Left colon (tissue), 2 donors: ENCODE data around the gene MGAT5. TPM values are rescaled to one million over a fixed set of nuclear protein-coding genes. Genes with fewer than 3 reads are reported as not detected.
"Not testable (repeated sequence)": the region's sequence is repeated elsewhere in the genome, so short reads cannot be mapped to it uniquely, and the experiment has no call there.

Experiments used
- ATAC-seq: fragments of 200-7000 bp; cut with Tn5 transposase; one replicate; pipeline ENCODE4 v1.9.1; 2020; ENCODE audit warnings: mild to moderate bottlenecking, moderate library complexity
- DNase-seq, 2 donors: peaks; one replicate each; pipeline ENCODE4 v3.0.0-alpha.2; 2020
- intact Hi-C, 2 donors: fragments of 100-400 bp; cut with DNase I in 1 of 2; cut with micrococcal nuclease in 1 of 2; formaldehyde crosslinking; loops; one replicate each; pipeline versions ENCODE4 v1.11.2 to v1.14.0; 2022; cut with DNase I, micrococcal nuclease
- total RNA-seq, 2 donors: library from RNA; stranded (reverse); fragmentation: NEBNext Ultra II Directional; extraction: Animal tissue kit (Norgen Biotek cat#: 25700); gene quantifications; one replicate each; pipeline ENCODE4 v1.2.1, GENCODE V29; 2021
- donor health status: DM: no; HTN: no; CAD: no.
- donor health status: DM: yes; HTN: yes; CAD: no.

The MGAT5 gene
- total RNA-seq, 2 donors from 2014 or later: 62.1 to 93.6 TPM

DNA sequence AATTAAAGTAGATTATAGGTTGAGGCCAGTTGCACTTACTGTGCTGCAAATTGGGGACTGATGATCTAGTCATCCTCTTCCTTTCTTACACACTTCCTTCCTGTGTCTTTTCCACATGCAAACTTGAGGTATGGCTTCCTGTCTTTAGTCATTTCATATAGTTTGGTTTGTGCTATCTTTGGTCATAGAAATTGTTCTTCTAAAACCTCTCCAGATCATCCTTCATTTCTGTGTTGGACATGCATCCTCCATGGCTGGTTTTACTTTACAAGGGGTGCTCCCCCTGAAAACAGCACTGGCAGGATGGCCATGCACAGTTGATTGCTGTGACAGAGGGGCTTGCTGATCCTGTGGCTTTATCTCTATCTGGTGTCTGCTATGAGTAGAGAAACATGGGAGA is 36.5 kb downstream of the MGAT5 start:
- intact Hi-C loops: no loop called here
- DNase-seq (no peak), ATAC-seq (no peak)

DNA sequence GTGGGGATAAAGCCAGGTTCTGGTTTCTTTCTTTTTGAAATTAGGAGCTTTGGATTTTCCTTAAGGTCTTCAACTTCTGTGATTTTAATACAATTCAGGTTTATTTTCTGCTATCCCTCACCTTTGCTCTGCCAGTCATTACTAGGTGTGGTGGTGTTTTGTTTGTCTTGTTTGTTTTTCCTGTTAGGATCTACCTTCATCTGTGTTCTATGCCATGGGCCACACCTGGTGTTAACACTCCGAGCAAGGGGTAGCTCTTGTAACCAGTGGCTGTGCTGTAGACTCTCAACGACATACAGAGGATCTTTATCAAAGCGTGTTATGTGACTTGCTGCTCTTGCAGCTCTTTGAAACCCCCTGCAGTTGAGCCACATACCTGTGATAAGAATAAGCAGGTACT is 38.6 kb downstream of the MGAT5 start:
- DNase-seq (no peak), ATAC-seq (peak; percentile 87)
- intact Hi-C loops: no loop called here

DNA sequence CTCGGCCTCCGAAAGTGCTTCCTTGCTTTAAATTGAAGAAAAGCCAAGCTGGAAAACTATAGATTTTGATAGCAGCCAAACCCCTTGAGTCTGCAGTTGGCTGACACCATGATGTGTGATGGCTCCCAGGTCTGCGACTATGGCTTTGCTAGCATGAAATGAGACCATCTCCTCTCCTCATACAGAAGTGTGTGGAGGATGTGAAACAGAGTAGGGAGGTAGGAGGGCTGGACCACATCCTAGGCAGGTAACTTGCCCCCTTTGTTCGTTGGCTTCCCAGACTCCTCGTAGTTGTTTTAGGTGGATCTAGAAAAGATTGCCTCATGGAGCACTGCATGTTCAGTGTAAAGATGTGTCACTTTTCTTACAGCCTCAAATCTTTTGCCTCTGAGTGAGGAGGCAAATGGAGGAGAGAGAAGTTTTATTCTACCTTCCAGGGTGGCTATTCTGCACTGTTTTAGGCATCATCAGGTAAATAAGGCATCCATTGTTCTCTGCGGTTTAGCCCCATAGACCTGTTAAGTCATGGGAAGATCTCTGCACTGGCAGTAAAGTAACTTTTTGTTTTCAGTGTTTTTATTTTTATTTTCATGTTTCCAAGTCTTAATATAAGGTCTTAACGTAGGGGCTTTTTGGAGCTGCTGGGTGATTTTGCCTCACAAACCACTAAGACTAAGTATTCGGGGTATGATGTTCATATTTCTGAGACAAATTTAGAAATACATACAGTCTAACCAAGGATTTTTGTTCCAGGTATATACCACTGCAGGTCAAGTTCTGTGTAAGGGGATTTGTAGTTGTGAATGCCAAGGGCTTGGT is 40.1 kb downstream of the MGAT5 start:
- intact Hi-C loops: no loop called here

DNA sequence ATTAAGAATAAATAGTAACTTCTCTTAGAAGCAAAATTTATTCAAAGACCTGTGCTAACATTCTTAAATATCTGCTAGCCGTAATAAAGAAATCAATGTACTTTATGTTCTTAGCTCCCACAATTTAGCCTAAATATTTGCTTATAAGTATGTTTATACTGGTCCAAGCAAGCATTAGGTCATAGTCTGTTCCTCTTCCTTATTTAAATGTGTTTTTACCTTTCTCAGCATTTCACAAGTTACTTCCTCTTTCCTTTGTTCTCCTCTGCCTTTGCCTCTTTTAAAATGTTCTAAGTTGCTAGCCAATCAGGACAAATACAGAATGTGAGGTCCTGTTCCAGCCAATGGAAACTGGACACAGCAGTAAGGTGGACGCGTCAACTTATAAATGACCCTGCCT is 40.7 kb downstream of the MGAT5 start:
- DNase-seq, ATAC-seq, intact Hi-C loops: not testable (repeated sequence)

More for the DNA sequence above, 40.1 kb downstream of the MGAT5 start:
- DNase-seq: no peak
- ATAC-seq: no peak

DNA sequence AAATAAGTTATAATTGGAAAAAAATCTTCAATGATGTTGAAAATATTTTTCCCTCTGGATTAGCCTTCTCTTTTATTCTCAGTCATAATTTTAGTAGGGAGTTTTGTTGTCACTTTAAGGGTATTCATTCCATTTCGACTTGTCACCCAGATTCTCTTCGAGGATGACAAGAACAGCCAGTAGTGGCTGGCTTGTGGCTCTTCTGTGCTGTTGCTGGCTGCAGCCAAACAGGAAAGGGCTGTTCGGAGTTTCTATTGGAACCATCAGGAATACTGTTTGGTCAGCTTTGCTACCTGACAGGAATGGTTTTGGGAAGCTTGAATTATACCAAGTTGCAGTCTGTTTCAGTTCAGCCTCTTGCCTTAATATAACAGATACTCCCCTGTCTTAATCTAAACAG is 41.6 kb downstream of the MGAT5 start:
- ATAC-seq (no peak), DNase-seq (no peak)
- intact Hi-C loops: no loop called here

DNA sequence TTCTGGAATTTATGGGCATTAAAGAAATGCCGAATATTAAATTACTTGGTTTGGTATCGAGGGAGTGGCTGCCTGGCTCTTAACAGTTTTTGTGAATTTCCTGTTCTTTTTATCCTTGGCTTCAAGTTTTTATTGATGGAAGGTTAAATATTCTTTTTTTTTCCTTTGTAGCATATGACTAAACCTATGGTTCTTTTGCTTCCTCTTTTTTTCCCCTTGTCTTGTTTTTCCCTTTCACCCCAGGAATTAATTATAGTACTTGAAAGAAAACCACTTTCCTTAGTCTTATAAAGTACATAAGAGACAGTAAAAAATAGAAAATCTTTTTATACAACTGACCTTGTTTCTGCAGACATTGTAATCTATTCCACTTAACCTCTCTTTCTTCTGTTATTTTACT is 42.4 kb downstream of the MGAT5 start:
- intact Hi-C loops: no loop called here
- DNase-seq: no peak
- ATAC-seq: no peak

DNA sequence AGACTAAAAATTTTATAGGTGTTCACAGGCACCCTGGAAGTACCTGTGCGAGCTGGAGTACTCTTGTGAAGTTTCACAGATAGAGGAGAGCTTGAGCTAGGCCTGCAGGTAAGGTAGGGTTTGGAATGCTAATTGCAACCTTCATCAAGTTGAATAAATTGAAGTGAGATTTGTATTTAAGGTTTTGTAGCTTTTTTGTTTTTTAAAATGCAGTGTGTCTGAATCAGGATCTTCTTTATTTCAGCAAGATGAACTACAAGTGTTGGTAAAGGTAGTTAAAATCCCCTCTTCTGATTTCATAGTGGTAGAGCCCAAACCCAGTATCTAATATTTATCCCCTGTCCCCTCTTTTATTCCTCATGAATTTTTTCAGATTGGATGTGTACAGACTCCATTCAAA is 45.5 kb downstream of the MGAT5 start:
- intact Hi-C loops: no loop called here

DNA sequence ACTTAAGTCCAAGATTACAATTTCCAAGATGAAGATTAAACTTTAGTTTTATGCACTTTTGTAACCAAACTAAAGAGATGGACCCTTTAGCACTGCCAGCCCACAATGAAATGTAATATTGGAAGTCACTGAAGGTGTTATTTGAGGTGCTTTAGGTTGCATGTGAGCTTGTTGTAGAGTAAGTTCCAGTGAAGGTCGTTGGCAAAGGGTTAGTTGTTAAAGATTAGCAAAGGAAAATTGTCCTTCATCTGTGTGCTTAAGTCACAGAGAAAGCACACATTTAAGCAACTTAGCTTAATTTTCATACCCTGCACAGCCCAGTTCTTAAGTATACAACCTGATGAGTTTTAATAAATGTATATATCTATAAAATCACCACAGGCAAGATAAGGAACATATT is 46.7 kb downstream of the MGAT5 start:
- intact Hi-C loops: no loop called here
- DNase-seq (no peak), ATAC-seq (no peak)

More for the DNA sequence above, 45.5 kb downstream of the MGAT5 start:
- ATAC-seq (no peak), DNase-seq (no peak)

DNA sequence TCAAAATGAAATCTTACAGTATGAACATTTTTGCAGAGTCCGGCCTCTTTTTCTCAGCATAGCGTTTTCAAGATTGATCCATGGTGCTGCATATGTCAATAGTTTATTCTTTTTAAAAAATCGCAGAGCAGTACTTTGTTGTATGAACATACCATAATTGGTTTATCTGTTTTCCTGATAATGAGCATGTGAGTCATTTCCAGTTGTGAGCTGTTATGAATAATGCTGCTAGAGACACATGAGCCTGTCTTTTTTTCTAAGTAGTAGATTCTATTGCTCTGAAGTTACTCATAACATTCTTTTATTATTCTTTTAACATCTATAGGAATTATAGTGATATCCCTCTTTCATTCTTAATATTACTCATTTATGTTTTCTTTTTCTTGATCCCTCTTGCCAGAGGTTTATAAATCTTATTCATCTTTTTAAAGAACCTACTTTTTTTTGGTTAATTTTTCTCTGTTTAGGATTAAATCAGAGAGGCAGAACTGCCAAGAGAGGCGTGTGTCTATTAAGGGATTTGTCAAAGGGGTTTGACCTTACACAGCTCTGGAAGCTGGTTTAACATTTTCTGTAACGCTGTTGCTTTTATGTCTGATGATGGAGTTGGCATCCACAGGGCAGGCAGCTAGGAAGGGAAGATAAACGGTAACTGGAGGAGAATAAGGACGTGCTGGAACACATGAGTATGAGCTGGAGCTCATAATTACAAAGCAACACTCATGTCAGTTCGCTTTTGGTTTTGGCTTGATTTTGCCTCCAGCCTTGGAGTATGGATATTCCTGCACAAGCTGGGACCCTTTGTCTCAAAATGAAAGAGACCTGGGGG is 47.4 kb downstream of the MGAT5 start:
- intact Hi-C loops: no loop called here
- no peak for DNase-seq
- ATAC-seq: no peak

DNA sequence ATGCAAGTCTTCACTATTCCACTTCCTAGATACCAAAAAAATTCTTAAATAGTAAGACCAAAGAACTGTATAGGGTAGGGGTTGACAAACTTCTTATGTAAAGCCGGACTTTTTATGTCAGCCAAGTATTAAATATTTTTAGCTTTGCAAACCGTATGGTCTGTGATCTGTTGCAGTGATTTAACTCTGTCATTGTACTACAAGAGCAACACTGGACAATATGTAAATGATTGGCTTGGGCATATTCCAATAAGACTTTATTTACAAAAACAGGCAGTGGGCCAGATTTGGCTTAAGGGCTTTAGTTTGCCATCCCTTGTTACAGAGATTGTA is 48.0 kb downstream of the MGAT5 start:
- DNase-seq (no peak), ATAC-seq (no peak)
- intact Hi-C loops: no loop called here

DNA sequence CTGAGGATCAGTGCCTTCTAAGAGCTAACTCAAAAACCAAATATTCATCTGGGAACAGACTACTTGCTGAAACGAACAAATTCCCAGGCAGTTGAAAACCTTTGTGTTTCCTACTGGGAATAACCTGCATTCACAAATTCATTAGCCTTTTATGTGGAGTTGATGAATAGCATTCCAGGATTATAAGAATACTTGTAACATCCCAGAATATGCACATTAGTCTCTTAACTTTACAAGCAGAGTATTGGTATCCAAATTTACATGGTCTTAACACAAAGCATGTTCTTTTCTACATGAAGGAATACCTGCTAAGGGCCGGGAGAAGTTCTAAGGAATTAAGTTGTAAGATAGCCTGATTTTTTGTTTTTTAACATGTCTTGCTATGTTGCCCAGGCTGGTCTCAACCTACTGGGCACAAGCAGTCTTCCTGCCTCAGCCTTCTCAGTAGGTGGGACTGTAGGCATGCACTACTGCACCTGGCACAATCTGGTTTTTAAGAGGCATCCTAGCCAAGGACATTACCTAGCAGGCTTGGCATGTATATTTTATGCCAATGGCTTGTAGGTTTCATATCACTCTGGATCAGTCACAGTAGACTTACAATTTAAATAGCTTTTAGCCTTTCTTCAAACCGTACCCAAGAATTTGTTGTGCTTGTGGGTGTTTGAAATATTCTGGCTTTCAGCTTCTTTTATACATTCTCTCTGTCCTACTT is 50.7 kb downstream of the MGAT5 start:
- intact Hi-C loops: no loop called here
- DNase-seq (no peak), ATAC-seq (no peak)

DNA sequence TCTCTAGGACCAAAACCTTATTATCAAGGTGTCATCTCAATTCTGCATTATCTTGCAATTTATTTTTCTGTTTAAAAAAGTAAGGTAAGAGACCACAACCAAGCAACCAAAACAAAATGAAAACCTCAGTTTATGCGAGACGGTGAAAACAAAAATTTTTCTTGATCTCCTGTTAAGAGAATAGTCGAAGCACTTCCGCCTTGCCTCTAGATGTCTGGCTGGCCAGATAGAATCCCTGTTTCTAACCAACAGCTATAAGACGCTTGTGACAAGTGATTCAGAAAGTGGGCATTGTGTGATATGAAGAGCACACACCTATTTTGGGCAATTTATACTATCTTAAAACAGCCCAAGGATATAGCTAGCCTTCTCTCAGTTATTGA is 51.2 kb downstream of the MGAT5 start:
- intact Hi-C loops: no loop called here
- no peak for DNase-seq
- no peak for ATAC-seq

DNA sequence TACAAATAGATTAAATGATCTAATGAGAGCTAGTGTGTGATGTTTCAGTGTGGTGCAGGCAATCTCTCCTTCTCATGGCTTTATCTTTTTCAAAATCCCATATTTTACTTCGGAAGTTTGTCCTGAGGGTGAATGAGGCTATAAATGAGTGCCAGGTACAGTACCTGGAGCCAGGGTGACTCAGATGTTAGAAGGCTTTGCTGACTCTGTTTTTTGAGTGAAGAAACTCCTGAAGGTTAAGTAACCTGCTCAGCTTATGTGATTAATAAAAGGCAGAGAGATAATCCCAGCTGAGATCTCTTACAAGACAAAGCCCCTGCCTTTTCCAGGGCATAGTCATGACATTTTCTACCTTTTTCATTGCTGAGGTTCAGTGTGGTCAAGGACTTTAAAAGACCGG is 52.6 kb downstream of the MGAT5 start:
- intact Hi-C loops: no loop called here
- no peak for ATAC-seq
- no peak for DNase-seq

DNA sequence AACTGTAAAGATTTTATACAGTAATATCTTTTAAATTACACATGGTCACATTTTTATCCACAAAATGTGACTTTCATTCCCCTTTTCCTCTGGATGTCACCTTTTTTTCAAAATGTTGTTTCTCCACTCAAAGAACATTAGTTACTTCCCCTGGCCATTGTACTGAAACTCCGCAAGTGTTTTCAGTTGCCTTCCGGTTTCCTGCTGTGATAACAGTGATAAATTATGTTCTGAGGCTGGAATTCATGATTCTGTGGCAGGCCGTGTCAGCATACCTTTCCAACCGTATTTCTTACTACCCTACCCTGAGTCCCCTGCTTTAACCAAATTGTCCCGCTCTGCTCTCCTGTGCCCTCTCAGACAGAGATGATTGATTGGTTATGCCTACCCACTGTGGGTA is 53.5 kb downstream of the MGAT5 start:
- intact Hi-C loops: no loop called here

DNA sequence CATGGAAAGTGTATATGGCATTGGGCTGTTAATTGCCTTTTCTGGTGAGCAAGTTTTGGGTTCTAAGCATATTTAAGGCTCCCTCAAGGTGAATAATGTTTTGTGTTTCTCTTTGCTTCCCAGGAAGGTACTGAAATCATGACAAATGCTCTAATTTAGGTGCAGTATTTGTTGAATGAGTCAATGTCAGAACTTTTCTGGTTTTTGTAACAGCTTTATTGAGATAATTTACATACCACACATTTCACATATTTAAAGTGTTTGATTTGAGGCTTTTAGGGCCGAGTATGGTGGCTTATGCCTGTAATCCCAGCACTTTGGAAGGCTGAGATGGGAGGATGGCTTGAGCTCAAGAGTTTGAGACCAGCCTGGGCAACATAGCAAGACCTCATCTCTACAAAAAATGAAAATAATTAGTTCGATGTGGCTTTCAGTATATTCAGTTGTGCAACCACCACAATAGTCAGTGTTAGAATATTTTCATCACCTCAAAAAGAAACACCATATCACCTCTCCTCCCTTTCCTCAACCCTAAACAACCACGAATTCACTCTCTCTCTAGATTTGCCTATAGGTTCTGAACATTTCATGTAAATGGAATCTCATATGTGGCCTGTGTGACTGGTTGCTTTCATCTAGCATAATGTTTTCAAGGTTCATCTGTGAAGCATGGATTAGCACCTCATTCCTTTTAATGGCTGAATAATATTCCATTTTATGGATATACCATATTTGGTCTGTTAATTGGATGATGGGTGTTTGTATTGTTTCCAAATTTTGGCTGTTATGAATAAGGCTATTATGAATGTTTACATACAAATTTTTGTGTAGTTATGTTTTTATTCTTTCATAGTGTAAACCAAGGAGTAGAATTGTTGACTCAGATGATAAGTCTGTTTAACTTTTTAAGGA is 54.9 kb downstream of the MGAT5 start:
- no peak for ATAC-seq
- intact Hi-C loops: no loop called here
- no peak for DNase-seq

More for the DNA sequence above, 53.5 kb downstream of the MGAT5 start:
- DNase-seq (no peak), ATAC-seq (no peak)

DNA sequence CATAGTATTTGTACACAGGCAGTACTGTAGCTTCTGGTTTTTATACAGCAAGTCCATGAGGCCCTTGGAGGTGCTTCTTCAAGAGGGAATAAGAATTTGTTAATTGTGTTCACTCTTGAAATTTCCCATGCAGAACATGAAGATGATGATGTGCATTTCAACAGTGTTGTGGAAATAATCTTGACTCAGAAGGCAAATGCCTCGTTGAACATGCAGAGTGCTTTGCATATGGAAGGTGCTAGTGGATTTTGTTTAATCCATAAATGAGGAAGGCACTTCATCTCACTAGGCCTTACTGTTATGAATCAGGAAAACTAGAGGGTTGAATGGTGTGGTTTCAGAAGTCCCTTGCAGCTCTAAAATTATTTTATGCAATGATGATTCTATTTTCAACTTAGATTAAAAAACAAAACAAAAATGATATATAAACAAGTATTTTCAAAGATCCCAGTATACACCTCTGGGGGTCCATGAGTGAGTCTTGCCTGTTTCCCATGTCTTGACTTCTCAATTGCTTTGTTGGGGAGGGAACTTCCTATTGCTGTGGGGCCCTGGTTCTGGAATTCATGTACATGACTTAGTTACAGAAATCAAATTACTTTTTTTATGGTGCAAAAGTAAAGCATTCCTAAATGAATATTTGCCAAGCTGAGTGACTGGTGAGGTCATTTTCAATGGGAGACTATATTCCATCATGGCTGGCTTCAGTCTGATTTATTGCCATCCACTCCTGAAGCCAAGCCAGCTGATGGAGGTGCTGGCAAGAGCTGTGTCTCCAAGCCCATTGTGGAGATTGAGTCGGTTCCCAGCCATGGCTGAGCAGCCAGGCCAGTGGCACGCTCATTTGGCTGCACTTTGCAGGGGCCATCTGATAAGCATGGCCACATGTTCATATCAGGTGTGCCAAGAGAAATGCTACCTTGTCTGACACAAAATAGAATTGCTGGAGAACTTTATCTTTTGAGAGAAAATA is 56.5 kb downstream of the MGAT5 start:
- intact Hi-C loops: no loop called here
- ATAC-seq (no peak), DNase-seq (no peak)

DNA sequence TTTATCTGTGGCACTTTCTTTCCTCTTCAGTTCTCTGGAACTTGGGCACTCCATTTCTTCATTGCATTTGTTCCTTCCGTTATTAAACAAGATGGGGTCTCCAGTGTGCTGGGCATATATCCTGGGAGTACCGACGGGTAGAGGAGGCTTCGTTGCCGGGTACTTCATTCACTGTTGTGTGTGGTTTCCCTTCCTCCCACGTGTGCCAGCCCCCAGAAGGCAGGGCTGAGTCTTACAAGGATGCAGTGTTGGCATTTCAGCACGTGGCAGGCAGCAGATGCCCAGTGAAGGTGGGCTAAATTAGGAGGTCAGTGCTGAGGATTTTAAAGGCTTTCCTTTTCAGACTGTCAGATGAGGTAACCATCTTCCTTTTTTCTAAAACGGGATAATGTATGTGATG is 58.6 kb downstream of the MGAT5 start:
- DNase-seq (no peak), ATAC-seq (no peak)
- intact Hi-C loops: no loop called here

DNA sequence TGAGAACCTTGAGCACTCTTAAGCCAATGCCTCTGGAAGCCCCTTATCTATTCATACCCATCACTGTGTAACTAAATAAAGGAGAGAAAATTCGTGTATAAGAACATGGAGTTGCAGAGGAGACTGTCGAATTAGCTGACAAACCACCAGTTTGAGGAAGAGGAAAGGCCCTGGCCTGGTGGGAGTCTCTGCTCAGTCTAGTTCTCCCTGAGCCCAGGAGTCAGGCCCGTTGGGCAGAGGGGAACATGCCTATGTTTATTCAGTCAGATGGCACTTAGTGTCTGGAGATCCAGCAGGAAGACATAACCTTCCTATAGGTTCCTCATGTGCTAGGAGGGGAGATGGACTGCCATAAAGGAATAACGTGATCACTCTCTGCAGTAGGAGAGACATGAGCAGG is 60.3 kb downstream of the MGAT5 start:
- intact Hi-C loops: no loop called here
- no peak for ATAC-seq
- DNase-seq: no peak
